GM12878 (cell line): ENCODE data around the gene SQOR. TPM values are rescaled to one million over a fixed set of nuclear protein-coding genes. Genes with fewer than 3 reads are reported as not detected.

ENCODE experiments used
- ATAC-seq: fragments of 200-7000 bp; cut with Tn5 transposase; 3 replicates; pipeline ENCODE4 v1.9.1; 2020; ENCODE audit warnings: mild to moderate bottlenecking, moderate library complexity
- BruUV-seq: library from RNA; stranded (reverse); fragments of 400-500 nt; replicated peaks from 2 replicates; lab custom pipeline; 2021; lab: Mats Ljungman, UMichigan
- CTCF ChIA-PET: fragments of 300-600 bp; sonication (Branson Sonifier 250); formaldehyde crosslinking; extraction: SDS; loops from one replicate; lab custom pipeline; 2021; ENCODE audit warnings: inconsistent platforms; lab: Yijun Ruan, JAX
- POLR2A ChIA-PET: fragments of 350-600 bp; formaldehyde crosslinking; extraction: SDS; loops from one replicate; lab custom pipeline; 2021; ENCODE audit warnings: inconsistent platforms; lab: Charles Lee
- RAD21 ChIA-PET: fragments of 300-600 bp; sonication (Branson Sonifier 250); formaldehyde crosslinking; loops from one replicate; lab custom pipeline; 2023; ENCODE audit warnings: antibody characterized with exemption; ENCODE audit not compliant: unreplicated experiment; lab: Charles Lee
- SMC1A ChIA-PET: fragments of 300-600 bp; sonication (Branson Sonifier 250); formaldehyde crosslinking; loops from one replicate; lab custom pipeline; 2023; ENCODE audit not compliant: unreplicated experiment, uncharacterized antibody; lab: Charles Lee
- DNase-seq: peaks from one replicate; pipeline ENCODE4 v3.0.0-alpha.2; 2011; ENCODE audit warnings: low read depth, low spot score
- FAIRE-seq: peaks from 3 replicates; lab custom pipeline; 2011; peaks lifted over from hg19 to GRCh38; lab: Jason Lieb, UNC
- H2AFZ ChIP-seq: 2 replicates; pipeline ENCODE4 v1.6.0; 2011; ENCODE audit warnings: low read depth, low read length, control low read depth; ENCODE audit not compliant: control insufficient read depth
- H3K27ac ChIP-seq: 2 replicates; pipeline ENCODE4 v1.5.1; 2011; ENCODE audit warnings: control low read depth; ENCODE audit not compliant: control insufficient read depth, insufficient read depth
- H3K27me3 ChIP-seq, 2 experiments: replicated peaks in 1 of 2; 2 replicates each; pipeline versions ENCODE4 v1.6.0 to v1.6.1; 2011; ENCODE audit warnings: low read length in 1 of 2; ENCODE audit not compliant: control insufficient read depth in 2 of 2, insufficient read depth in 2 of 2
- H3K36me3 ChIP-seq, 2 experiments: 2 replicates each; pipeline ENCODE4 v1.5.1; 2011; ENCODE audit warnings: low read length in 1 of 2; ENCODE audit not compliant: control insufficient read depth in 2 of 2, insufficient read depth in 2 of 2
- H3K4me1 ChIP-seq: 2 replicates; pipeline ENCODE4 v1.6.1; 2011; ENCODE audit warnings: mild to moderate bottlenecking, low read length, moderate library complexity, mixed read lengths; ENCODE audit not compliant: control insufficient read depth, insufficient read depth
- H3K4me2 ChIP-seq: 2 replicates; pipeline ENCODE4 v1.6.0; 2011; ENCODE audit warnings: control low read depth; ENCODE audit not compliant: control insufficient read depth, insufficient read depth
- H3K4me3 ChIP-seq: fragments of 200-600 bp; sonication (generic); 2 replicates; pipeline ENCODE4 v1.5.1; 2016
- H3K79me2 ChIP-seq: 2 replicates; pipeline ENCODE4 v1.6.0; 2011; ENCODE audit warnings: low read length; ENCODE audit not compliant: control insufficient read depth, insufficient read depth
- H3K9ac ChIP-seq: 2 replicates; pipeline ENCODE4 v1.8.0; 2011; ENCODE audit warnings: low read length, control low read depth, mixed read lengths; ENCODE audit not compliant: control insufficient read depth, insufficient read depth
- H3K9me3 ChIP-seq: replicated peaks from 3 replicates; pipeline ENCODE4 v1.5.1; 2011; ENCODE audit warnings: mild to moderate bottlenecking, low read length; ENCODE audit not compliant: control insufficient read depth, insufficient read depth
- H4K20me1 ChIP-seq: 2 replicates; pipeline ENCODE4 v1.6.0; 2011; ENCODE audit not compliant: control insufficient read depth, insufficient read depth
- ATF2 ChIP-seq: IDR thresholded peaks from 2 replicates; pipeline ENCODE4 v1.6.1; 2012; ENCODE audit warnings: low read length, inconsistent platforms
- CREB1 ChIP-seq: IDR thresholded peaks from 2 replicates; pipeline ENCODE4 v1.6.1; 2012; ENCODE audit warnings: low read depth, mild to moderate bottlenecking, inconsistent platforms
- CREM ChIP-seq: IDR thresholded peaks from 2 replicates; pipeline ENCODE4 v1.6.1; 2014; ENCODE audit warnings: antibody characterized with exemption, low read depth
- DPF2 ChIP-seq: fragments of 450-650 bp; IDR thresholded peaks from 2 replicates; pipeline ENCODE4 v1.6.1; 2017; ENCODE audit warnings: mild to moderate bottlenecking
- EED ChIP-seq: sonication (generic); IDR thresholded peaks from 2 replicates; pipeline ENCODE4 v1.6.1; 2016; ENCODE audit warnings: antibody characterized with exemption, low read depth
- JUNB ChIP-seq: IDR thresholded peaks from 2 replicates; pipeline ENCODE4 v1.6.1; 2016; ENCODE audit warnings: antibody characterized with exemption, mild to moderate bottlenecking
- NFIC ChIP-seq: IDR thresholded peaks from 2 replicates; pipeline ENCODE4 v1.6.1; 2012; ENCODE audit warnings: low read depth, mild to moderate bottlenecking, inconsistent platforms, low read length, moderate library complexity
- RELB ChIP-seq: fragments of 450-650 bp; IDR thresholded peaks from 2 replicates; pipeline ENCODE4 v1.6.1; 2017; ENCODE audit warnings: low read depth, mild to moderate bottlenecking, moderate library complexity
- SMARCA5 ChIP-seq: fragments of 450-650 bp; IDR thresholded peaks from 2 replicates; pipeline ENCODE4 v1.6.1; 2017; ENCODE audit warnings: mild to moderate bottlenecking
- SMC3 ChIP-seq: IDR thresholded peaks from 2 replicates; pipeline ENCODE4 v1.6.1; 2011; ENCODE audit warnings: low read length, improper control_type of control experiment, borderline replicate concordance
- SPI1 ChIP-seq: IDR thresholded peaks from 2 replicates; pipeline ENCODE4 v1.6.1; 2011; ENCODE audit warnings: low read depth, mild to moderate bottlenecking, low read length, moderate library complexity, borderline replicate concordance; ENCODE audit not compliant: insufficient read depth
- STAT1 ChIP-seq: fragments of 450-650 bp; conservative IDR thresholded peaks from 2 replicates; pipeline ENCODE4 v1.6.1; 2014; ENCODE audit warnings: antibody characterized with exemption, mild to moderate bottlenecking
- WGBS: methylation state at CpG from one replicate; pipeline ENCODE4 v1.1.6; 2016; ENCODE audit warnings: low lambda C conversion rate; ENCODE audit not compliant: insufficient replicate concordance, insufficient coverage; ENCODE audit errors: missing lambda C conversion rate; 5-methylcytosine and 5-hydroxymethylcytosine counted together
- in situ Hi-C: fragments of 300-500 bp; cut with MboI; formaldehyde crosslinking; loops from 9 replicates; pipeline ENCODE4 v1.14.3; 2018; ENCODE audit warnings: mixed read lengths
- intact Hi-C: fragments of 100-400 bp; cut with micrococcal nuclease; formaldehyde crosslinking; loops from one replicate; pipeline ENCODE4 v1.14.2; 2022; ENCODE audit not compliant: unreplicated experiment
- polyA plus RNA-seq, 11 experiments: library from polyadenylated mRNA; depleted of rRNA in 4 of 11; unstranded in 6 of 11; stranded (reverse) in 5 of 11; fragments of >200 nt; fragmentation: Nextera tagmentation in 4 of 11; fragmentation: Illumina TruSeq in 1 of 11; extraction: Ambion mirVana in 4 of 11; extraction: Trizol in 1 of 11; gene quantifications; 1 replicate in 1 of 11; 2 replicates in 10 of 11; pipeline versions ENCODE4 v1.2.1 to v1.2.3, GENCODE V29; 2011 to 2016; ENCODE audit warnings: inconsistent platforms in 2 of 11, missing spikeins in 2 of 11, low read depth in 1 of 11
- total RNA-seq, 4 experiments: library from RNA; depleted of rRNA in 3 of 4; stranded (reverse); fragments of >200 nt in 3 of 4; fragmentation: Illumina TruSeq in 1 of 4; extraction: Trizol in 1 of 4; gene quantifications; 2 replicates each; pipeline versions ENCODE4 v1.2.1 to v1.2.3, GENCODE V29; 2013 to 2021
- TF ChIP-seq, protein P1 (sequence below): IDR thresholded peaks from 2 replicates; pipeline ENCODE4 v1.6.1; 2012; ENCODE audit warnings: low read depth, low read length, improper control_type of control experiment

SQOR gene
- total and polyA plus RNA-seq, 10 of the 15 experiments (the other 5 are each of a cell fraction or from before 2014, with no cell fraction given): 14.5 to 74.7 (median 44.2) TPM

- no peaks in the 10 kb centered on the region for H3K27me3 ChIP-seq
- no peak overlapping the region for H3K4me3 ChIP-seq
- H3K36me3 ChIP-seq: peaks cover 2 to 7% of the 10 kb centered on the region in 2 experiments; a peak in 2 of 4 replicates
- CTCF ChIA-PET: interaction anchor here (0.9 to 3.3 kb wide), 7 partner anchors 9 to 227 kb away, joined by 3 to 30 read pairs (median 3); partner anchors contain the start of gene BLOC1S6
- peaks cover 14% of the 10 kb centered on the region for H3K4me1 ChIP-seq
- H3K27ac ChIP-seq: peak overlapping the region; percentile 40
- H3K79me2 ChIP-seq: no peaks in the 10 kb centered on the region
- BruUV-seq: no TSS peak
- DNase-seq (no peak), ATAC-seq (no peak), FAIRE-seq (no peak)
- 0 out of 2 replicates have a peak, but pooled peaks have one; percentile 17 for TF ChIP-seq SMARCA5
- TF ChIP-seq SPI1: peak; percentile 22
- no peak for TF ChIP-seq CREB1
- no peak overlapping the region for H3K9ac ChIP-seq
- H3K4me2 ChIP-seq: no peak overlapping the region; the same call in 1 of the 2 replicates
- POLR2A ChIA-PET: interaction anchor here (1.0 kb wide), 1 partner anchor 35 kb away, joined by 3 read pairs; no protein-coding TSS in a partner anchor
- no peaks in the 10 kb centered on the region for H4K20me1 ChIP-seq
- H2AFZ ChIP-seq: no peak overlapping the region
- in situ Hi-C loops (no loop called here), intact Hi-C loops (no loop called here)
- 43% methylated on average over 1 of the region's 1 CpG for WGBS
- RAD21 ChIA-PET: interaction anchor here (1.0 to 2.4 kb wide), 4 partner anchors 16 to 91 kb away, joined by 3 to 11 read pairs (median 4); partner anchors contain the start of gene BLOC1S6
- SMC1A ChIA-PET: interaction anchor here (1.3 to 3.6 kb wide), 3 partner anchors 10 to 92 kb away, joined by 4 to 35 read pairs (median 8); partner anchors contain the start of gene BLOC1S6
- H3K9me3 ChIP-seq: no peaks in the 10 kb centered on the region; the same call in 2 of the 3 replicates
Observed at GRCh38 chr15:45604326-45604725, 30.5 kb upstream of the SQOR start.

GRCh38 chr15:45606413-45606812 is 28.4 kb upstream of the SQOR start:
- Histone ChIP-seq H3K9me3 (no peaks in the 10 kb centered on the region; the same call in 2 of the 3 replicates), H3K4me1 (peaks cover 14% of the 10 kb centered on the region), H3K4me3 (no peak overlapping the region), H3K9ac (no peak overlapping the region), H2AFZ (no peak overlapping the region), H3K27ac (no peak overlapping the region), H3K4me2 (no peak overlapping the region), H3K79me2 (no peaks in the 10 kb centered on the region), H3K36me3 (peaks cover 2 to 7% of the 10 kb centered on the region in 2 experiments; a peak in 2 of 4 replicates), H3K27me3 (no peaks in the 10 kb centered on the region), H4K20me1 (no peaks in the 10 kb centered on the region)
- no TSS peak for BruUV-seq
- RAD21 ChIA-PET: interaction anchor here (0.7 to 1.2 kb wide), 3 partner anchors 8 to 176 kb away, joined by 3 read pairs; partner anchors contain the start of gene BLOC1S6
- in situ Hi-C loops (no loop called here), intact Hi-C loops (no loop called here)
- ATAC-seq (no peak), FAIRE-seq (no peak), DNase-seq (no peak)
- POLR2A ChIA-PET: no interaction called here
- SMC1A ChIA-PET: interaction anchor here (0.7 to 1.5 kb wide), 6 partner anchors 13 to 148 kb away, joined by 3 to 7 read pairs (median 4); no protein-coding TSS in a partner anchor
- 3% methylated on average over 3 of the region's 3 CpGs for WGBS
- CTCF ChIA-PET: interaction anchor here (0.7 to 5.5 kb wide), 6 partner anchors 8 to 176 kb away, joined by 3 to 42 read pairs (median 4); no protein-coding TSS in a partner anchor
- TF ChIP-seq STAT1: no peak
- TF ChIP-seq ATF2: no peak; the same call in 1 of the 2 replicates
- no peak for TF ChIP-seq SMC3
- TF ChIP-seq EED: 0 out of 2 replicates have a peak, but pooled peaks have one; percentile 22
- peak; percentile 50; the same call in 1 of the 2 replicates for TF ChIP-seq NFIC
- TF ChIP-seq DPF2: no peak
- TF ChIP-seq CREB1: peak; percentile 73
- TF ChIP-seq CREM: 0 out of 2 replicates have a peak, but pooled peaks have one; percentile 30
- TF ChIP-seq, protein P1, sequence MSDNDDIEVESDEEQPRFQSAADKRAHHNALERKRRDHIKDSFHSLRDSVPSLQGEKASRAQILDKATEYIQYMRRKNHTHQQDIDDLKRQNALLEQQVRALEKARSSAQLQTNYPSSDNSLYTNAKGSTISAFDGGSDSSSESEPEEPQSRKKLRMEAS: no peak
- TF ChIP-seq RELB: no peak
- TF ChIP-seq JUNB: peak; percentile 59
